ENCODE data around the gene METRN.
"Not testable (repeated sequence)": the region's sequence is repeated elsewhere in the genome, so short reads cannot be mapped to it uniquely, and the experiment has no call there.

METRN gene

DNA sequence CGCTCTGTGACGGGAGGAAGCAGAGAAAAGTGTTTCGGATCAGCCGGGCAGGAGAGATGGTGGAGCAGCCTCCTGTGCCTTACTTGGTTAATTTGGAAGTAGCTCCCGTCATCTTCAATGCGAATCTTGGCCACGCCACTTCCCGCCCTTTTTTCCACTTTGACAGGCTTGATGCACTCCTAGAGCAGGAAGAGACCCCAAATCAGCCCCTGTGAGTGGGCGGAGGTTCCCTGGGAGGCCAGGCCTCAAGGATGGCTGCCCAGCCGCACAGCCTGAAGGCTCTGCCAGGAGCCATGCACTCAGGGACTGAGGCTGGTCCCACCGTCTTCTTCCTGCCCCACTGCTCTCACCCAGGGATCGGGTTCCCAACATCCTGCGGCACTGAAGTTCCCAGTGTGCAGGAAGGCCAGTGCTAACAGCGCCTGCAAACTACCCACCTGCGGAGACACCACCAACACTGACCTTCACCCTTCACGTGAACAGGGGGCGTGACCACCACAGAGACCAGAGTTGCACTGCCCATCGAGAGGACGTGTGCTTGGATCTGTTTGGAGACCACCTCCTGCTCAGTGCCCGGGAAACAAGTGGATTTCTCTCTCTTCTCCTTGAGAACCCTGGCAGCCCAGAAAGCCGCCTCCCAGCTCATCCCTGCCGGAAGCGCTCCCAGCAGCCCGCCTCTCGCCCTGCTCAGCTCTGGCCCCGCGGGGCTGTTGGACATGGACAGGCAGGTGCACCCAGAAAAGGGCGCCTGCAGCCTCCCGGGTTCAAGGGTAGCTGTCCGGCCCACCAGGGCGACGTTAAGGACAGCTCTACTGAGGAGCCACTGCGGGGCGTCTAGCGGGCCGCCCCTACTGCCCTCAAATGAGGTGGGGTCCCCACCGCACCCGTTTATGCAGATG, 24.9 kb downstream of the METRN start:
- no peak for DNase-seq

- DNase-seq, result no peak
These were observed 25.5 kb downstream of the METRN start for GRCh38 chr16:740459-740763.

DNA sequence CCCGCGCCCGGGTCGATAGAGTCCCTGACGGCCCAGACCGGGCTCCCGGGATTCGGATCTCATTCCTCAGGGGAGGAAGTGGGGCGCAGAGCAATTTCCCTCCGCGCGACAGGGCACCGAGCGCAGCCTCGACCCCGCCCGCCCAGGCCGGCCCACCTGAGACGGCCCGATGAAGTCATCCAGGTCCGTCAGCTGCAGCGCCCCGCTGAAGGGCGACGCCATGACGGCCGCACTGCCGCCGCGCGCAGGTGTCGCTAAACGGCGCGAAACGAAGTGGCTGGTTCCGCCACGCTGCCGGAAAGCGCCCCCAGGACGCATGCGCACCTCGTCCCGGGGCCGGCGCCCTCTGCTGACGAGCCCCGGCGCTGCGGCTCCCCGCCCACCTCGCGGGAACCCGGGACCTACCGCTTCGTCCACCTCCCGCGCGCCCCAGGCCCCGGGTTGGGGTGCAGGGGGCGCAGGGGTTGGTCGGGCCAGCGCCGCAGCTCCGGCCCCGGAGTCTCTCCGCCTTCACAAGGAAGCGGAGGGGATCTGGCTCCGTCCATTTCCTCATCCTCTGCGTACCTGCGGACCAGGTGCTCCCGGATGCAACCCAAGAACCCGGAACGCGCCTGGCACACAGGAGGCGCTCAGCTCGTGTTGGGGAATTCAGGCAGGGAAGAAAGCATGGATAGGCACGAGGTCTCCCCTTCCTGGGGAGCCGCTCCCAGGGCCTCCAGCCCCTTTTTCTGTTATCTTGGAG, 26.0 kb downstream of the METRN start, which contains the start of gene CIAO3:
Gene CIAO3 (minus strand): TSS at position 234 of the 742 bp plus-strand sequence. CDS start 12 bp downstream, at position 222.
- peak; percentile 88 for DNase-seq

GRCh38 chr16:741986-742629, 27.2 kb downstream of the METRN start:
- DNase-seq, result no peak

GRCh38 chr16:742894-743293, 28.0 kb downstream of the METRN start:
- not testable (repeated sequence) for DNase-seq

DNA sequence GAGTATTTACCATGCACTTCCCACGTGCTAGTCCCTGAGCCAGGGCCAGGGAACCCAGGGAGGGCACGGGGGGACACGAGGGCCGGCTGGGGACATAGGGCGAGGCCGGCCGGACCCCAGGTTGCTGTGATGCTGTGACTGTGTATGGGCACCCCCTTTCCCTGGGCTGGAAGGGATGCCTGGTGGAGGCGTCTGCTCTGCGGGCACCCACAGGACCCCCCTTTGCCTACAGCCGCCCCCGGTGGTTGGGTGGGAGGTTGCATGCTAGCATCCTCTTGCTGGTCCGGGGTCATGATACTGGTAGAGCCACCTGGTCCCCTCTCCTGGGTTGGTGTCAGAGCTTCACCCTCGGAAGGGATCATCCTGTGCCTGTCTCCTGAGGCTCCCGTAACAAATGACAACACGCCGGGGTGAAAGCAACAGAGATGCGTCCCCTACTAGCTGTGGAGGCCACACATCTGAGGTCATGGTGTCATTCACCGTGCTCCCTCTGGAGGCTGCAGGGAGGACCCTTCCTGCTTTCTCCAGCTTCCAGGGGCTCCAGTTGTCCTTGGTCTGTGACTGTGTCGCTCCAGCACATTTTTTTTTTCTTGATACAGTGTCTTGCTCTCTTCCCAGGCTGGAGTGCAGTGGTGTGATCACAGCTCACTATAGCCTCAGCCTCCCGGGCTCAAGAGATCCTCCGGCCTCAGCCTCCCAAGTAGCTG, 29.0 kb downstream of the METRN start:
- DNase-seq, result no peak

DNA sequence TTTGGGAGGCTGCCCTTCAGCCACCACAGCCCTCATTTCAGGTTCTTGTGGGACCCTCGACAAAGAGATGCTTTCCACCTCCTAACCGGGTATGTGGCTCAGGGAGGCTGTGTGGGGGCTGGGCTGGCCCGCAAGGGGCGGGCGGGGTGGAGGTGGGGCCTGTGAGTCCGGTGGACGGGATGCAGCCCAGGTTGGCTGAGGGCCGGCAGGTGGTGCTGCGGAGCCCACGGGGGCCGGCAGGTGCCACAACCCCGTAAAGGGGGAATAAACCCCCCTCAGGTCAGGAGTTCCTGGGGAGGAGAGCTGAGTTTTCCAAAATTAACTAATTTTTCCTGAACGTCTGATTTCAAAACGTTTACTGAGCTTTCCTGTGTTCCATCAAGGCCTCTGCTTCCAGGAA, 30.8 kb downstream of the METRN start:
- no peak for DNase-seq

GRCh38 chr16:746637-747036, 31.7 kb downstream of the METRN start:
- DNase-seq, result no peak

DNA sequence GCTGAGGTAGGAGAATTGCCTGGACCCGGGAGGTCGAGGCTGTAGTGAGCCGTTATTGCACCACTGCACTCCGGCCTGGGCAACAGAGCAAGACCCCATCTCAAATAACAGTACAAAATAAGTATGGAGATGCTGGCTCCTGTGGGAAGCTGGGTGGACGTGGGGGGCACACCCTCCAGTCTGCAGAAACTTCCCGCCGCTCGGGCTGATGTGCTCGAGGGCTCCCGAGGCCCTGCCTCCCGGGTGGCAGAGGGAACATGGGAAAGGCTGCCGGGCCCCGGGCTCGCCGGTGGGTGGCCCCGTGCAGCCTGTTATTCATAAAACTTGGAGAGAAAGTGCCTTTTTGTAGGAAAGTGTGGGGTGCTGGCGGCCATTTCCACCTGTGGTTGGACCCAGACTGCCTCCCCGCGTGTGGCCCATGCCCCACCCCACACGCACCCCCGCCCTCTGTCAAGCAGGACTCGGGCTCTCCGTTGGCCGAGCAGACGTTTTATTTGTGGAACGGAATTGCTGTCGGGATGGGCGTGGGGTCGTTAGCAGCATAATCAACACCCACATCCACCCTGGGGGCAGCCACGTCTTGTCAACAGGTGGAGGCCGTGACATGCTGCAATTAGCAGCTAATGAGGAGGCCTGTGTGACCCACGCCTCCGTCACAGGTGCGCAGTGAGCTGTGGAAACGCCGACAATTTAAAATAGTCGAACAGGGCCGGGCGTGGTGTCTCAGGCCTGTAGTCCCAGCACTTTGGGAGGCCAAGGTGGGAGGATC, 33.2 kb downstream of the METRN start:
- DNase-seq, result no peak

GRCh38 chr16:749010-749409, 34.1 kb downstream of the METRN start:
- DNase-seq, result no peak

GRCh38 chr16:750485-750884, 35.6 kb downstream of the METRN start:
- DNase-seq, result no peak

GRCh38 chr16:751152-752006, 36.5 kb downstream of the METRN start:
- DNase-seq, result no peak

DNA sequence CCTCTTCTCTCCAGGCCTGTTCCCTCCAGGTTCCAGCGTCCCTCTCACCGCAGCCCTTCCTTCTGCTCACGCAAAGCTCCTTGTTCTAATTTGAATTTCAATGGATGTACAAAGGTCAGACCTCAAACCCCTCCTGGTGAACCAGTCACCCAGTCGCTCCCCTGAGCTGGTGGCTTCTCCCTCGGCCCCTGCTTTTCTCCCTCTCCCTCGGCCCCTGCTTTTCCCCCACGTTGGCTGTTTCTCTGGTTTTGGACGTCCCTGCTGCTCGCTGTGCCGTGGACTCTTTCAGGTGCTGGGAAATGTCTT, 37.0 kb downstream of the METRN start:
- DNase-seq, result no peak

GRCh38 chr16:754121-754607, 39.2 kb downstream of the METRN start:
- not testable (repeated sequence) for DNase-seq

DNA sequence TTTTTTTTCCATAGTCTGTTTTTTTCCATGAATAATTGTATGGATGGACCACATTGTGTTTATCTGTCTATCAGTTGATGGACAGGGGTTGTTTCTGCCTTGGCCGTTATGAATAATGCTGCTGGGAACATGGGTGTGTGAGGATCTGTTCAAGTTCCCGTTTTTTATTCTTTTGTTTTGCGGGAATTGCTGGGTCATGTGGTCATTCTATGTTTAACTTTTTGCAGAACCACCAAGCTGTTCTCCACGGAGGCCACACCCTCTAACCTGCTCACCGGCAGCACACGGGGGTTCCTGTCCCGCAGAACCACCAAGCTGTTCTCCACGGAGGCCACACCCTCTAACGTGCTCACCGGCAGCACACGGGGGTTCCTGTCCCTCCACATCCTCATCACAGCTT, 39.7 kb downstream of the METRN start:
- DNase-seq, result no peak

DNA sequence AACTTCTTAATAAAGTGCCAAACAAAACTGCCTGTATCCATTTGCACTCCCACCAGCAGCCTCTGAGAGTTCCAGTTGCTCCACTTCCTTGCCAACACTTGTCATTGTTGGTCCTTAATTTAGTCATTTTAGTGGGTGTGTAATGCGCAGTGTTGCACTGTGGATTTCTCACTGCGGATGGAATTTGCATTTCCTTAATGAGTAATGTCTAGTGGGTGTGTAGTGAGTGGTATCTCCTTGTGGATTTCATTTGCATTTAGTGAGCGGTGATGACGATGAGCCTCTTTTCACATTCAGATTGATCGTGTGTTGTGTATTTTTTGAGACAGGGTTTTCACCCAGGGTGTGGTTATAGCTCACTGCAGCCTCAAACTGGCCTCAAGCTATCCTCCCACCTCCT, 41.5 kb downstream of the METRN start:
- no peak for DNase-seq

GRCh38 chr16:759110-759910, 44.4 kb downstream of the METRN start:
- no peak for DNase-seq

DNA sequence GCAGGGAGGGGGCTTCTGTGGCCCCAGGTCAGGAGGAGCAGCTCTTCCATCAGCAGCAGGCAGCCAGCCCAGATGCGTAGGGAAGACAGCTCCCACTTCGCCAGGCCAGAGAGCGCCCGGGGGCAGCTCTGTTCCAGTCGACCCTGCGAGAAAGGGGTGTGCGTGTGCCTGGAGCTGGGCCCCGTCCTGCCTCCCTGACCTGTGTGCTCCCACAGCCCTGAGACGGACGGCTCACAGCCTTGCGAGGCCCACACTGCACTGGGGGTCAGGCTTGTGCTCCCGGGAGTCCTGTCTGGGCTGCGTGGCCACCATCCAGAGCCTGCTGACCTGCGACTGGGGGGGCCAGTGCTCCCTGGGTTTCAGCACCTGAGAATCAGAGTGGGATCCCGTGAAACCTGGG, 45.1 kb downstream of the METRN start:
- DNase-seq, result no peak

GRCh38 chr16:760545-761343, 45.8 kb downstream of the METRN start, which contains the start of gene MSLN:
MSLN (plus strand) TSS chr16:760734; CDS start chr16:762681, 1,947 bp downstream.
- no peak for DNase-seq
